ENCODE results near the gene ZNF516.
A peak's percentile ranks its signal among the peaks of the same experiment; 100 is the strongest.

The ZNF516 gene

DNA sequence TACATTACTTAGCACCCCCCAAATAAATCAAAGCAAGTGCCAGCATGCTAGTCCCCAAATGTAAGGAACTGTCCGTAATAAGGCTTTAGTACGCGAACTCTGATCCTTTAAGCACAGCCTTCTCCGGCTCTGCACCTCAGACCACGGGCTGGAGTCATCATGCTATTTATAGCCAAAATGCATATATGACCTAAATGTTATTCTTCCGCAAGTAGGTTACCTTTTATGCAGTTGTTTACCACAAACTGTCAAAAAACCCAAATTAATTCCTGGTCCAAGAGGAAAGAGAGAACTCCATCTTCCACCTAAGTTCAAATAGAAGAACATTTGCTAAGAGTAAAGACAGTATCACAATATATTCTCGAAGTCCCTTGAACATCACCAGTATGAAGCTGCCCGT is 42.7 kb downstream of the ZNF516 start:
- peak; percentile 52 for DNase-seq

DNA sequence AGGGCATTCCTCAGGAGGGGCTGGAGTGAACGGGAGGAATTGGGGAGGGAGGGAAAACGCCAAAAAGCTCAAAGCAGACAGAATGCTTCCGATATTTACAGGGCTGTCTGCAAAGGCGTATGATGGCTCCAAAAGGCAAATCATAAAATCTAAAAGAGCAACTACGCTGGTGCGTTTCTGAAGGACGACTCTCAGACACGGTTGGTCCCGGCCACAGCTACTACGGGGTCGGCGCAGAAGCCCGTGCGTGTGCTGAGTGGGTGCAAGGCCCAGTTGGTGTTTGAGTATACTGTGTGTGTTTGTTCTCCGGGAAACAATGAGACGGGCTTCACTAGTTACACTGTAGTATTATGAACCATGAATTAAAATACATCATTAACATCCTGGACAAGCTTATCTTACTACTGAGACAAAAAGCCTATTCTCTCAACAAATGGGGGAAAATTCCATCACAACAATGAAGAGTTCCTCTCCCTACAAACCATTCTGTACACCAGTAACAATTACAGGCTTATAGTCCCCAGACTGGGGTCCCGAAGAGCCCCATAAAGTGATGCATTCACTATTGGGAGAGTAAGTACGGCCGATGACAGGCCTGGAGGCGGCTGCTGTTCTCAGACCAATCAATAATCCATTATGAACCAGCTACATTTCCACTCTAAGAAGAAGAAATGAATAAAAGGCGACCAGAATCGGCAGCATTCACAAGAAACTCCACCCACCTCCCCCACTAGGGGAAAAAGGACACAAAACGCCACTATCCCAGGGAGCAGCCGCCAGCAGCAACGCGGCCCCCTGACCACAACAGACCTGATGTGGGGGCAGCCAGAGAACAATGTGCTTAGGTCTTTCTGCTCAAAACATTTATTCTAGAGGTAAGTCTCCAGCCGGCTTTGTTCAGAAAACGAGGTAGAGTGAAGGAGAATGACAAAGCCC is 43.4 kb downstream of the ZNF516 start:
- DNase-seq = peak; percentile 59

DNA sequence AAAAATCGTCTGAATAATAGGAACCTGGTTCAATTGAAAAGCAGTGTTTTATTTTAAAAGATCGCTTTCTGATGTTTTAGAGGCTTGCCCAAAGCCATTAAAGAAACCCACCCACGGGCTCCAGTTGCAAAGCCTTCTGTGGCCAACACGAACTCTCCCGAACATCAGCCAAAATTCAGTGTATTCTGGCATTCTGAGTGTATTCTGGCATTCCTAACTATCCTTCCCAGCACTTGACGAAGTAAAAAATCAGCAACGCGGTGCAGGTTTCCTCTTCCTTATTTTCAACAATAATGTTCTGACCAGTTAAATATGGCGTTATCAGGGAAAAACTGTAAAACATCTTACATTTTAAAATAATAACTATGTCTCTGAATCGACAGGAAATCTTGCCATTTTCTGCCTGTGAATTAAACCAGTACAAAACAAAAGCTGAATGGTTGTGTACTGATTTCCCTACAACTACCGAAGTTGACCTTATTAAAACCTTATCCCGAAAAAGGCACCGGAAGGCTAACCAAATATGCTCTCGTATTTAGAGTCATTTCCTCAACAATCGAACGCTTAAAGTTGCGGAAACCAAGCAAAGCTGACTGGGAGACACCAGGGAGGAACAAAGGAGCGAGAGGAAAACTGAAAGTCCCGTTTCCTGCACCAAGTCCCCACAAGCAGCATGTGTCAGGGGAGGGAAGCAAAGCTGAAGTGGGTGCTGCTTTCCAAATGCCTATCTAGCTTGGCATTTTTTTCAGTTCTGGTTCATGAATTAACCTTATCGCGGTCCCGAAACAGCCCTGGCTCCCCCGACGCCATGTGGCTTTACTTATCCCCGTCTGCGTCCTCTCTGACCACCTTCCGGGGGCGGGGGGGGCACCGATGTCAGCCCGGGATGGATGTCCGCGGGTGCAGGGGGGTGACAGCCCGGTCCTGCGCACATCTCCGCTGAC is 44.3 kb downstream of the ZNF516 start:
- DNase-seq = peak; percentile 73

DNA sequence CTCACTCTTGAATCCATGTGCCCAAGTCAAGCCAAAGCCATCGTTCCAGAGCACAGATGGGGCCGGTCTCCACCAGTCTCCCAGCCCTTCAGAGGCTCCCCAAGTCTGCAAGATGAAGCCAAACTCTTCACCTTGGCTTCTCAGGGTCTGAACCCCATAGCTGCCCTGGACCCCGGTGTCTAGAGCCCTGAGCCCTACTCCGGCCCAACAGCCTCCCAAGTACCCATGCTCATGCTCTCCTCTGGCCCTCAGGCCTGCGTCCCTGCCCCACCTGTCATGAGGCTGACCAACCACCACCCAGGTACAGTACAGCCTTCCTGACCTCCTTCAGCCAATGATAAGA is 46.0 kb downstream of the ZNF516 start:
- peak; percentile 28 for DNase-seq

DNA sequence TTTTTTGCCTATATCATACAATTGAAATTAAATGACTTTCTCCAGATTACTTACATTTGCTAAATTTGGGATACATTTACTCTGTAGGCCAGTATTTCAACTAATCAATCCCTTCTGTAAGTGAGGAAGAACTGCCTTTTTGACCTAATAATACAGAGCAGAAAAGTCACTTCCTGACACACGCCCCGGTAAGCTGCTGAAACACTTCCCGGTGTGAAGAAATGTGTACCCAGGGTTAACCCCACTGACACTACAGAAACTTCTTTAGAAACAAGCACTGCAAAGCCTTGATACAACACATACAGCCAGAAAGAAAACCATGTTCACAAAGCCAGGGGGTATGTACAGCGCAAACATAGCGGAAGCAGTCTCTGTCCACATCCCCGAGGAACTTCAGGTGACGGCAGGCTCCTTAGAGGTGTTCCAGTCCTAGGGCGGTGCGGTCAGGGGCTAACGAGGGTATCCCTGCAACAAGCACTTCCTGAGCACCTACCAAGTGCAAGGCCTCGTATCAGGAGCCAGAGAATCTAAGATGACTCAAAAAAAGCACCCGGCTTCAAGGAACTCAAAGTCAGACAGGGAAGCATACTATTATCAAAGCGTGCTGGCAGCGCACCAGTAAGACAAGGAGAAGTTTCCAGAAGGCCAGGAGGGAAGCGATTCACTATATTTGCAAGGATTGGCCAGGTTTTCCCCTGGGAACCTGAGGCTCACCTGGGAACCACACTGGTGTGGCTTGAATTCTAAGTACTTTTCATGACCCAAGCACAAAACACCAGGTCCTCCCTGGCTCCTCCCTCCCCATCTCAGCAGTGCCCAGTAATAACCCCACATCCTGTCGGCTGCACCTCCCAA is 46.6 kb downstream of the ZNF516 start:
- peak; percentile 35 for DNase-seq

DNA sequence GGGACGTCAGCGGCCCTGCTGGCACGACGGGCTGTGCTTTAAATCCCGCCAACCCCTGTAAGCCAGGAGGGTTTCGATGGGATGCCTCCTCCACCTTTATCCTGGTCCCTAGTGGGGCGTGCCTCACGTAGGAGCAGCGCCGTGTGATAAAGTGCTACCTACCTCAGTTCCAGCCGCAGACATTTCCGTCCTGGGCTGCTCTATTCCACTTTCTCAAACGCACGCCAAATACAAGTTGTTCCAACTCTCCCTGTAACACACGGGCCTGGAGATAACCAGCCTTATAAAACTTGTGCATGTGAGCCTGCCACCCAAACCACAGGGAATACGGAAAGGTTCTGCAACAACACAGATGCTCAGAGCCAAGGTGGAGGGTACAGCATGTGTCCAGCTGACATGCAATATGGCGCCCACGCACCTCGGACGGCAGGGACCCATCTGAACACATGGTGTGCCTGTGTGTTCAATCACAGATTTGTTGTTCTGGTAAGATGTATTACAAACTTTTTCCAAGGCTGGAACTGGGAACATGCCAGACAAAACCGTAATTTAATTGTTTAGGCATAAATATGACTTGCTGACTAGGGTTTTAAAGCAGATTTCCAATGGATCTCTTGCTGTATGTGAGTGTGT is 47.7 kb downstream of the ZNF516 start:
- peak; percentile 38 for DNase-seq

DNA sequence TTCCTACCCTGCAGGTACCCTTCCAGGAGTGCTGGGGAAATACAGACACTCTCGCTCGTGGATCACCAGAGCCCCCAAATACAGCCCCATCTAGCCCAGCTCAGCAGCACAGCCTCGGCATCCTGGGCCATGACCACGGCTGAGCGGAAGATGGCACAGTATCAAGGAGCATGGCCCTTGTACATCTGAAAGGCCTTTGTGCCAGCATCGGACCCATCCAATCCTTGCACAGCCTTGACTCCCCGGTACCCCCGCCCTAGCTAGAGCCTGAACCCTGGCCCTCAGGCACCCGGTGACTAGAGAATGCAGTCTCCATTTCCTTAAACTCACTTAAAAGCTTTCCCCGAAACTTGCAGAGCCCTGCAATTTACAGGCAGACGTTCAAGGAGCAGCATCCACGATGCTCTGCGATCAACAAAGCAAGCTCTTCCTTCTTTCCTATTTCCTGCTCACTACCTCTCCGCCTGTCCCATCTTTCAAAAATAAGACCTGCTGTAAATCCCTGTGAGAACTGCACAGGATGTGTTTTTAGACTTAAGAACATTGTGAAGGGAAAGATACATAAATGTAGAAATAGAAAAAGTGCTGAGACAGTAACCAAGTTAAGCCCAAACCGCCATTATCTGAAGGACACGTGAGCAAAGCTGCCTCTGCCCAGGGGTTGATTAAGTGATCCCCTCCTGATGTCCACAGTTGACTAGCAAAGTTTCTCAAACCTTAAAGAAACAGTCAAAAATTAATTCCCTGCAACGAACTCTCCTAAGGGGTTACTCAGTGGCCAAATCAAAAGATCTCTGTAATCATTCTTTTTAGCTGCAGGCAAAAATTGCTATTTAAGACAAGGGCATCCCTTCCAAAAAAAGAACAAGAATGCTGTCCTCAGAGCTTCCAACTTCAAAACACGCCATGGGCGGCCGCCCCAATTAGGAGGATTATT is 48.5 kb downstream of the ZNF516 start:
- no peak for DNase-seq

DNA sequence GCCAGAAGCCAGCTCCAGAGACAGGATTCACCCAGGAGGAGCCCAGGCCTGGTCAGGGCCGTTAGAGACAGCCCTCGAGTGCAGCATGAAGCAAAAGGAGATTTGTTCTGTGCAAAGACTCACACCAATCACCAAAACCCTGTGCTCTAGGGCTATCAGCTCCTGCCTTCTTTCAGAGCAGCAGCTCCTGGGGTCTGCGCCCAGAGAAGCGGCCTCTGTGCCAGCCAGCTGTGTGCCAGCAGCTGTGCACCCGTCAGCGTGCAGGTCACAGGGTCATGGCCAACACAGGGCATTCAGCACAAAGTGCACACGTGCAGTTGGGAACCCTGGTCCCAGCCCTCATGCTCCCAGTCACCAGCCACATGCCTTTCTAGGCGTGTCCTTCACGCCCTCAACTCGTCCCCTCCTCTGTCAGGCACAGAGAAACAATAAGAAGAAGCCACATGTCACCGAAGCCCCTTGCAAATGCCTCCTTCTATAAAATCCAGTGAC is 49.3 kb downstream of the ZNF516 start:
- peak; percentile 43 for DNase-seq

DNA sequence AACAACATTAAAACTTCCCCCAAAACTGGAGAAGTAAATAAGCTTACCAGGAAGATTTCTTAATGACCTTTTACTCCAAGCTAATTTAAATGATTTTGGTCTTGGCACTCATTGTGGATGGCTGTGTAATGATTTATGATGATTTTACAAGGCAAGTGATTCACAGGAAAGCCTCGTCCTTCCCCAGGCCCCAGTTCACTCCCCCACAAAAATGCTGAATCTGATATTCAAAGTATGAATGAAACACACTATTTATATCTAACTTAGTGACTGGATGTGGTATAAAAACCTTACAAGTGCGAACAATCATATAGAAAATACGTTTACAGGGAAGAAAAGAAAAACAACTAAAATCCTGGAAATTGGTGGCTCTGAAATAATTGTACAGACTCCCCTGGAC is 49.8 kb downstream of the ZNF516 start:
- no peak for DNase-seq

DNA sequence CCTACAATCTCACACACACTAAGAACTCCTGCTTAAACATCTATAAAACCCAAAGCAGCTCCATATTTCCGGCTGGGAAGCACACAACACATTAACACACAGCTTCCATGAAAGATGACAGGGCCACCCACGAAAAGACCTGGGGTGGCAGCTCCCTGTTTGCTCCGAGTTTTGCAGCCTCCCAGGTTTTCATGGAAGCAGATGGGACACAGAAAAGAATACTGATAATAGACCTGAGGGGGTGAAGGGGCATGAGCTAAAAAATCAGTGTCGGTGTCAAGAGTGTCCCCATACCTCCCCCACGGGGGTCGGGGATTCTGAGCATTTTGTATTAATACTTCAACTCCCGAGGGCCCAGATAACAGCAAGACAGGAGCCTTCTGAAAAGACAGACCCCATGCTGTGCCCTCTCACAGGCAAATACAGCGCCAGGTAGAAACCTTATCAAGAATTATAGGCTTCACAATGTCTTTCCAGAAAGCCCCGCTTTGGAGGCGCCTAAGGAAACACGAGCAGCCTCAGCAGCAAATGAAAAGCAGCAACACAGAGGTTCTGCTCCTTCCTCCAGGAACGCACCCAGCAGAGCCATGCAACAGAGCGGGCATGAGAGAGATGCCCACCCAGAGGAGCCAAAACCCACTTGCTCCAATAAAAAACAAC is 50.5 kb downstream of the ZNF516 start:
- peak; percentile 29 for DNase-seq

DNA sequence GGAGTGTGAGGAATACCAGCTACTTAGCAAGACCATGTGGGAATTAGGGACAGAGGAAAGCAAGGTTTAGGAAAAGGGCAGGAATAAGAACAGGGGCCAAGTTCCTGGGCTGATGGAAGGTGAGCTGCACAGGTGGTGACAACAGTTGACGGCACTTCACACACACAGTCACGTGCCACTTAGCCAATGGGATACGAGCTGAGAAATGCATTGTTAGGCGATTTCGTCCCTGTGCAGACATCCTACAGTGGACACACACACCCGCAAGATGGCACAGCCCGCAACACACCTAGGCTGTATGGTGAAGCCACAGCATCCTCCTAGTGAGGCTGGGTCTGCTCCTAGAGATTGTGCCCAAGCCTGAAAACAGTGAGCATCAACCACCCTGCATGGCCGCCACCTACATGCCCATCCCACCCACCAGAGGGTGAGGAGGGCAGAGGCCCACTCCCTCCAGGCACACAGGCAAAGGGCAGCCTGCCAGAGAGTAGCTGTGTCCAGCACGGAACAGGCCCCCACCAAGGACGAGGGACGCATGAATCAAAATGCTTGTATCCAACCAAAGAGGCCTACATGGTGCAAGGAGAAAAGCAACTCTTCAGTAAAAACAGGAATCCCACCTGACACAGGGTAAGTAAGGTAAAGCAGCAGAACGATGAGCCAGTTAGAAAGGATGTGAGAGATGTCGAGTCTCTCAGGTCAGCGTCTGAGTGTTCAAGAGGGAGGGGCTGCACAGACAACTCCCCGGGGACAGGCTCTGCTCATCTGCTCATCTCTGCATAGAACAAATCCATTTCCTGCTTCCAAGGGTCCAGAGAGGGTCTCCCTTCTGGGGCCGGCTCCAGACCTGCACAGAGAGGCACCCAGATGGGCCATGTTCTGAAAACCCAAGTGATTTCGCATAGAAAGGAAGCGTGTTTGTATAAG is 51.3 kb downstream of the ZNF516 start:
- peak; percentile 43 for DNase-seq

DNA sequence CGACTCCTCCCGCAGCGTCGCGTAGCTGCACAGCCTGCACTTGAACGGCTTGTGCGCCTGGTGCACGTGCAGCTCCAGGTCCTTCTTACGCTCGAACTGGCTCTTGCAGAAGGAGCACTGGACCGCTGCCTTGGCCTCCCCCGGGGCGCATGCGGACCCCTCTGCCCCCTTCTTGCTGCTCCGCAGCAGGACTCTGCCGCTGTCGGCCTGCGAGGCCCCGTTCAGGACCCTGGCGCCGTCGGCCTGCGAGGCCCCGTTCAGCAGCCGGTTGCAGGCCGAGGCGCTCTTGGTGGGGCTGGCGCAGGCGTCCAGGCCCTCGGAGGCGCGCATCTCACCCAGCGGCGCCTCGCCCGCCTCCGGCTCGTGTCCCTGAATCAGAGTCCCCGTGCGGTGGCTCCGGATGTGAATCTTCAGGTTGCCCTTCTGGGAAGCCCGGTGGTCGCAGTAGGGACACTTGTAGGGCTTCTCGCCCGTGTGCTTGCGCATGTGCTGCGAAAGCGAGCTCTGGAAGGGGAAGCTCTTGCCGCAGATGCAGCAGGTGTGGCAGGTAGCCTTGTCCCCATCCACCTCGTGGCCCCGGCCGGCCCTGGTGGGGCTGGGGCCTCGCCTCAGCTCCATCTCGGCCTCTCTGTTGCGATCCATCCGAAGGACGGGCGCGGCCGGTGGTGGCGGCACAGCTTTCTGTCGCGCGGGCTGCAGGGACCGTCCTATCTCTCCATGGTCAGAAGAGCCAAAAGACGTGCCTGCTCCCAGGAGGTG is 52.5 kb downstream of the ZNF516 start:
- DNase-seq = peak; percentile 39

DNA sequence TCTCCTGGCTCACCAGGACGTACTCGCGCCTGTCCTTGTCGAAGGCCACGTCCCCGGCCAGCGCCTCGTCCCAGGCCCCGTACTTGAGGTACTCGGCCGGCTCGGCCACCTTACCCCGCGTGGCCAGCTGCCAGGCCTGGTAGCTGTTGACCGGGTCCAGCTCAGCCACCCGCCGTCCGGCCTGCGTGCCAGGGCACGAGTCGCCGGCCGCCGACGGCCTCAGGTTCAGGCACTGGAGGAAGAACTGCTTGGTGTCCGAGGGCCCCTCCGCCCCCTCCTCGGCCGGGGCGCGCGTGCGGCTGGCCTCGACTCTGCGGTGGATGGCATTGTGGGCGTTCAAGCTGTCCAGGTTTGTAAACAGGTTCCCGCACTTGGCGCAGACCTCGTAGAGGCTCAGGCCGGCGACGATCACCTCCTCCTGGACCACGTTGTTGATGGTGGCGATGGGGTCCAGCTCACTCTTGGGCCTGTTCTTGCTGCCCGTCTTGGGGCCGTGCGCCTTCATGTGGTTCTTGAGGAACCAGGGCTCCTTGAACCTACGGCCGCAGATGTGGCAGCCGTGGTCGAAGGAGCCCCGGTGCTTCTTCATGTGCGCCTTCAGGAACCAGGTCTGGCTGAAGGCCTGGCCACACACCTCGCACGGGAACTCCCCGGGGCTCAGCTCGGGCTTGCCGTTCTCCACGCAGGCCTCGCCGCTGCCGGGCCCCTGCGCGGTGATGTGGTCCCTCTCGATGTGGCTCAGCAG is 53.2 kb downstream of the ZNF516 start:
- DNase-seq = peak; percentile 39

DNA sequence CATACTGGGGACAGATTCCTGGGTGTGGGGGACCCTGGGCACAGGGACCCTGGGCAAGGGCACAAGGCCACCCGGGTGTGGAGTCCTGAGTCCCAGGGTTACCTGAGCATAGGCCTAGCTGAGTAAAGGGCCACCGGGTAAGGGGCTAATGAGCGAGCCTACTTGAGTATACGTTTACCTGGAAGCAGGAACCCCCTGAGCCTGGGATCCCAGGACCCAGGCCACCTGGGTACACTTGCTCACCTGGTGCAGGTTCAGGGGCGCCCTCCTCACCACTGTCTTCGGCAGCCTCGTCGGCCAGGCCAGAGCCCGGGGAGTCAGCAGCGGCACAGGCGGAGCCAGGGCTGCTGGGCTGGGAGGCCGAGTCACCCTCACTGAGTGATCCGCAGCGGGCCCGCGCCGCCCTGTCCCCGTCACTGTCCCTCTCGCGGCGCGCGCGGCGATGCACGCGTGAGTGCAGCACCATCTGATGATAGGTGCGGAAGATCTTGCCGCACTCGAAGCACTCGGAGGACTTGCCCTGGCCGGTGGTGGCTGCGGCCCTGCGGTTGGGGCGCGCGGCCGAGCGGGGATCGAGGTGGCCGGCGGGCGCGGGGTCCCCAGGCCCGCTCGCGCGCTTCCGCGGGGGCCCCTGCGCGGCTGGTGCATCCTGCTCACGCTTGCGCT is 53.9 kb downstream of the ZNF516 start:
- DNase-seq = peak; percentile 22

DNA sequence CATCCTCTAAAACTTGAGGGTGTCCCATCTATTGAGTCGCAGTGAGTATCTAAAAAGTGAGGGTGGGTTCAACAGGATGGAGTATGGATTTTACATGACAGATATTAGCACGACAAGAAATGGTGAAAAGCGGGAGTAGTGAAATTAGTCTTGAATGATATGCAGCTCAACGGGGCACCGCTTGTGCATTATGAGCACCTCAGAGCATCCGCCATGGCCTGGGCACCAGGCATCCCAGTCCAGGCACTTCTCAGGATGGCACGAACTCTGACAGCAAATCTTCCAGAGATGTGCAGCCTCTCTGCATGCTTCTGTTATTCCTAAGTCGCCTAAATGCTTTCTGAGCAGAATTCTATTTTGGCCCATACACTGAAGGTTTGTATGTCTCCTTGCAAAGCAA is 57.1 kb downstream of the ZNF516 start:
- DNase-seq = peak; percentile 35

DNA sequence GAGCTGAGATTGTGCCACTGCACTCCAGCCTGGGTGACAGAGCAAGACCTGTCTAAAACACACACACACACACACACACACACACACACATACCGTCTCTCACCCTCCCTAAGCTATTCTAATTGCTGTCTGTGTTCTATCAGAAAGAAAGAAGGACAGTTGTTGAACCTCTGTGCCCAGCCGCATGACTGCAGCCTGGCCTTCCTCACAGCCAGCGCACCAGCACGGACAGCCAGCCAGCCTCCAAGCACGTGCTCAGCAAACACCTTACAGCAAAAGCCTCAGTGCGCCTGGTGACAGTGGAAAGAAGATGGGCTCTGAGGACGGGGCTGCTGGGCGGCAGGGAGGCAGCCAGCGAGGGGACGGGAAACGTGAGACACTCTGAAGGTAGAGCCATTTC is 58.0 kb downstream of the ZNF516 start:
- peak; percentile 48 for DNase-seq

DNA sequence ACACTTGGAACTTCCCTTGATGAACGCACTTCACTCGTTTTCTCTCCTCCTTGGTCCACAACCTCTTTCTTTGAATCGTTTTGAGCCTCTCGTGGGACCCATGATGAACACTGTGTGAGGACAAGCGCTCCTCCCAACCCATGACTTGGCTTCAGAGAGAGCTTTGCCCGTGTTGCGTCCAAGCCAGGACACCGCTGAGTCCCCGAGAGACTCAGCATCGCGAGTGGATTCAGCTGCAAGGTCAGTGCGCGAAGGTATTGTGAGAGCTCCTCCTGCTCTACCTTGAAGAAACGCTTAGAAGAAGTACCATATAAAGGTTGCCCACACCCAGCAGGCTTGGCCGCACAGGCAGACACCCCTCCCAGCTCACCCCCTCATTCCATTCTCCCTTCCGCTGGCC is 58.7 kb downstream of the ZNF516 start:
- no peak for DNase-seq

Measured in islet precursor cell (in vitro differentiated cells).